ENCODE data around the gene SDF2L1. TPM values are rescaled to one million over a fixed set of nuclear protein-coding genes. Genes with fewer than 3 reads are reported as not detected.
"Not testable (repeated sequence)": the region's sequence is repeated elsewhere in the genome, so short reads cannot be mapped to it uniquely, and the experiment has no call there.

The SDF2L1 gene
- total RNA-seq, 2 donors from 2014 or later, result 22.8 to 29.9 TPM

DNA sequence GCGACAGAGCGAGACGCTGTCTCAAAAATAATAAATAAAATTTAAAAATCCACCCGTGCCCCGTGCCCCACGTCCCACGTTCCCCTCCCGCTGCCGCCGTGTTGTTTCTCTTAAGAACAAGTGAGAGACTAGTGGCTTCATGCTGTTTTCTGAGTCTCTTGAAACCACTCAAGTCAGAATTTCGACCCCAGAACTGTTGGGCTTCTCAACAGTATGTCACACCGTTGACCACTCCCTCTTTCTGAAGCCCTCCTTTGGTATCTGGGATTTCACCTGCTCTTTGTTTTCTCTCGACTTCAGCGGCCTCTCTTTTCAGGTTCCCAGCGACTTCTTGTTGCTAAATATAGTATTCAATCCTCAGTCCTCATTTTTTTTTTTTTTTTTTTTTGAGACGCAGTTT lies 24.7 kb downstream of the SDF2L1 start:
- ATAC-seq (replicated peaks in 1 of 2), result no peak
- DNase-seq, result no peak
- Mint-ChIP-seq H3K27ac (peak overlapping the region; percentile 63), H3K4me3 (peak overlapping the region; percentile 98 to 99), H3K36me3 (ENCODE audit: insufficient read depth in 2 of 2) (no peaks in the 10 kb centered on the region), H3K9me3 (no peaks in the 10 kb centered on the region), H3K4me1 (ENCODE audit: low read depth) (peaks cover 34% of the 10 kb centered on the region), H3K27me3 (ENCODE audit: low read depth) (no peaks in the 10 kb centered on the region)

DNA sequence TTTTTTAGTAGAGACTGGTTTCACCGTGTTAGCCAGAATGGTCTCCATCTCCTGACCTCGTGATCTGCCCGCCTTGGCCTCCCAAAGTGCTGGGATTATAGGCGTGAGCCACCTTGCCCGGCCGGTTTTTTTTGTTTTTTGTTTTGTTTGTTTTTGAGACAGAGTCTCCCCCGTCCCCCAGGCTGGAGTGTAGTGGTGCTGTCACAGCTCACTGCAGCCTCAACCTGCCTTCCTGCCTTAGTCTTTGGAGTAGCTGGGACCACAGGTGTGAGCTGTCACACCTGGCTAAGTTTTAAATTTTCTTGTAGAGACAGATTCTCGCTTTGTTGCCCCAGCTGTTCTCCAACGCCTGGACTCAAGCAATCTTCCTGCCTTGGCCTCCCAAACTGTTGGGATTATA lies 26.9 kb downstream of the SDF2L1 start:
- Mint-ChIP-seq H3K27ac (peak overlapping the region; percentile 79), H3K9me3 (no peaks in the 10 kb centered on the region), H3K27me3 (ENCODE audit: low read depth) (no peaks in the 10 kb centered on the region), H3K4me1 (ENCODE audit: low read depth) (peaks cover 34% of the 10 kb centered on the region), H3K36me3 (ENCODE audit: insufficient read depth in 2 of 2) (no peaks in the 10 kb centered on the region), H3K4me3 (peak overlapping the region; percentile 7 to 54)
- no peak for DNase-seq
- no peak for ATAC-seq (replicated peaks in 1 of 2)

DNA sequence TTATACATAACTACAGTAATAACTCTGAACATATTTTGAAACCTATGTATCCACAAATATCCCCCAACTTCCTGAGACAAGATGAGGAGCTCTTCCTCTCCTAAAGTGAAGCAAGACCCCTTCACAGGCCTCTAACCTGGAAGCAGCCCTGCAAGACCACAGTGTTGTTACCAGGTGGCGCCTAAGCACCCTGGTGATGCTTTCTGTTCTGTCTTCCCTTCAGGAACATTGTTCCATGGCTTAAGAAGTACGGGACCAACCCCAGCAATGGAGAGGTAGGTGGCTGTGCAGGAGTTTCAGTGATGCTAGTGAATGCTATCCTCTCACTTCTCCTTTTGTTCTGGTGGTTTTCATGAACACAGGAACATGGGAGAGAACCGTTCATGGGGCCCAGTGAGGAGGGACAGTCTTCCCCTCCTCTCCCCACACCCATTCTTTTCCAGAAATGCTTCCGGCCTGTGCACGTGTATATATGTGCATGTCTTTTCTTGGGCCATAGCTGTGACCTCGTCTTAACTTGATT lies 30.1 kb downstream of the SDF2L1 start:
- ATAC-seq (replicated peaks in 1 of 2) (no peak), DNase-seq (no peak)
- Mint-ChIP-seq H3K27me3 (ENCODE audit: low read depth) (no peaks in the 10 kb centered on the region), H3K27ac (no peak overlapping the region), H3K4me1 (ENCODE audit: low read depth) (peaks cover 16% of the 10 kb centered on the region), H3K36me3 (ENCODE audit: insufficient read depth in 2 of 2) (peaks cover 2 to 10% of the 10 kb centered on the region in 2 donors), H3K9me3 (no peaks in the 10 kb centered on the region), H3K4me3 (no peak overlapping the region)

DNA sequence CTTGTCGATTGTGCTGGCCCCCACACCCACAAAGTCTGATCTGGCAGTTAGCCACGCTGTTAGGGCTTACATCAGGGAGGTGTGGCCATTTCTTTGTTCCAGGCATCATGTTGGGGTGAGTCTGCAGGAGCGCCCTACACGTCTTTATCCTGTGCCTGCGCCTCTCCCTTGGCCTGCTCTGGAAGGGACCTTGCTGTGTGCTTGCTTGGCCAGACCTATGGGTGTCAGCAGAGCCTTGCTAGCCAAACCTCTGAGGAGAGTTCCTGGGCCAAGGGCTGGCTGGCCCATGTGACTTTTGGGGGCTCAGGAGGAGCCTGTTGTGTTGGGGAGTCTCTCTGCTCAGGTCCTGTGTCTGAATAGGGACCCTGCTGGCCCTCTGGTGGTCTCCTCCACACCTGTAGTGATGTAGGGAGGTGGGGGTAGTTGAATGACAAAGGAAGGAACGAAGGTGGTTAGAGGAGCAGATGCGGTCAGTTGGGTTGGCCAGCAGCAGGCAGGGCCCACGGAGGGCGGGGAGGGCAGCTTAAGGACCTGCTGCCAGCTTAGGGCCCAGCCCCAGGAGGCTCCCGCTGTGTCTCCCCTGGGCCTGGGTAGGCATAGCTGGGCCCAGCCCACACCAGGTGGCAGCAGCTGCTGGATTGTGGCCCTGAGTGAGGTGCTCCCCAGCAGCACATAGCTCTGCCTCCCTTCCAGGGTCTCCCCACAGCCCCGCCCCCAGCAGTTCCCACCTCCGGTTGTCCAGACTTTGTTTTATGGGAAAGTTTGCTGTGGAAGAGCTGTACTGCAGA lies 31.6 kb downstream of the SDF2L1 start:
- H3K4me3 Mint-ChIP-seq, result no peak overlapping the region
- no peaks in the 10 kb centered on the region for H3K27me3 Mint-ChIP-seq (ENCODE audit: low read depth)
- H3K36me3 Mint-ChIP-seq (ENCODE audit: insufficient read depth in 2 of 2), result peaks cover 2 to 10% of the 10 kb centered on the region in 2 donors
- DNase-seq, result no peak
- no peak overlapping the region for H3K27ac Mint-ChIP-seq
- H3K9me3 Mint-ChIP-seq, result no peaks in the 10 kb centered on the region
- H3K4me1 Mint-ChIP-seq (ENCODE audit: low read depth), result peaks cover 5% of the 10 kb centered on the region
- no peak for ATAC-seq (replicated peaks in 1 of 2)

DNA sequence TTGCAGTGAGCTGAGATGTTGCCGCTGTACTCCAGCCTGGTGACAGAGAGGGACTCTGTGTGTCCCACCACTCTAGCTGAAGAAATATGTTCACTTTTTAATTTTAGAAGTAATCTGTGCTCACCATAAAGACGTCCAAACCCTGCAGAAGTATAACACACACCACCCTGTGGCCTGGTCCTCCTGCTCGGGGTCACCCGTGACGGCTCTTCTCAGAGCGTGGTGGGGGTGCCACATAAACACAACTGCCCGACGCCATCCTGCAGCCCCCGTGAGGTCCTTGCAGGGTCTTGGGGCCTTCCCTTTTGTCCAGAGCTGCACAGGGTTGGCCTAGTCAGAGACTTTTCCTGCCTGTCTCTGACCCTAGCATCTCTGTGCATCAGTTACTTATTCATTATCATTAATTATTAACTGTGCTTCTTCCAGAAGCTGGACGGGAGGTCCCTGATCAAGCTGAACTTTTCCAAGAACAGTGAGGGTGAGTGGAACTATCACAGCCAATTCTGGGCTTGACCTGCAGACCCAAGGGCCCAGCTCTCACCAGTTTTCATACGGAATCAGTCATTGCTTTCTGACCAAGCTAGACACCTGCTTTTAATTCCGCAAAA lies 32.6 kb downstream of the SDF2L1 start:
- H3K9me3 Mint-ChIP-seq, result no peaks in the 10 kb centered on the region

DNA sequence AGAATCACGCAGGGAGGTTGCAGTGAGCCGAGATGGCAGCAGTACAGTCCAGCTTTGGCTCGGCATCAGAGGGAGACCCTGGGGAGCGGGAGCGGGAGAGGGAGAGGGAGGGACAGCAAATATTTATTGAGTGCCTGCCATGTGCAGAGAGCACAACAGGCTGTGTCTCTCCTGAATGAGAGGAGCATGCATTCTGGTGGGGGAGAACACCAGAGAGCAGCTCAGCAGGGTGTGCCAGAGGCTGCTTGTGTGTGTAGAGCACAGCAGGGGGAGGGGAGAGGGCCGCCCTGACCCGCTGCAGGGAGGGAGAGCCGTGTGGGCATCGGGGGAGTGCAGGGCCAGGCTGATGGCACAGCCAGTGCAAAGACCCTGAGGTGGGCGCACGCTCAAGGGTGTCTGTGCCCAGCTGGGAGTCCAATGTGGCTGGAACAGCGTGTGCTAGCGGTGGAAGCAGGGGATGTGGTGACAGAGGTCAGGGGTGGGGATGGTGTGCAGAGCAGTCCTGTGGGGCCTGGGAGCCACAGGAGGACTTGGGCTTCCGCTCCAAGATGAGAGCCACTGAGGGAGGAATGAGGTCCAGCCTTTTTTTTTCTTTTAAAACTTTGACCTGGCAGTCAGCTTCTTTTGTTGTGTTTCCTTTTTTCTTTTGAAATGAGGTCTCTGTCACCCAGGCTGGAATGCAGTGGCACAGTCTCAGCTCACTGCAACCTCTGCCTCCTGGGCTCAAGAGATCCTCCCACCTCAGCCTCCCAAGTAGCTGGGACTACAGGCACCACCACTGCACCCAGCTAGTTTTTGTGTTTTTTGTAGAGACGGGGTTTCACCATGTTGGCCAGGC lies 35.7 kb downstream of the SDF2L1 start:
- Mint-ChIP-seq H3K4me1 (ENCODE audit: low read depth) (no peaks in the 10 kb centered on the region), H3K4me3 (no peak overlapping the region), H3K27me3 (ENCODE audit: low read depth) (no peaks in the 10 kb centered on the region), H3K27ac (no peak overlapping the region), H3K36me3 (ENCODE audit: insufficient read depth in 2 of 2) (peaks cover 2 to 10% of the 10 kb centered on the region in 2 donors), H3K9me3 (no peaks in the 10 kb centered on the region)
- DNase-seq (no peak), ATAC-seq (replicated peaks in 1 of 2) (no peak)

More for the DNA sequence above, 32.6 kb downstream of the SDF2L1 start:
- peaks cover 2 to 10% of the 10 kb centered on the region in 2 donors for H3K36me3 Mint-ChIP-seq (ENCODE audit: insufficient read depth in 2 of 2)
- no peak for DNase-seq
- no peak overlapping the region for H3K4me3 Mint-ChIP-seq
- no peaks in the 10 kb centered on the region for H3K27me3 Mint-ChIP-seq (ENCODE audit: low read depth)
- H3K27ac Mint-ChIP-seq, result no peak overlapping the region
- no peak for ATAC-seq (replicated peaks in 1 of 2)
- H3K4me1 Mint-ChIP-seq (ENCODE audit: low read depth), result no peaks in the 10 kb centered on the region

DNA sequence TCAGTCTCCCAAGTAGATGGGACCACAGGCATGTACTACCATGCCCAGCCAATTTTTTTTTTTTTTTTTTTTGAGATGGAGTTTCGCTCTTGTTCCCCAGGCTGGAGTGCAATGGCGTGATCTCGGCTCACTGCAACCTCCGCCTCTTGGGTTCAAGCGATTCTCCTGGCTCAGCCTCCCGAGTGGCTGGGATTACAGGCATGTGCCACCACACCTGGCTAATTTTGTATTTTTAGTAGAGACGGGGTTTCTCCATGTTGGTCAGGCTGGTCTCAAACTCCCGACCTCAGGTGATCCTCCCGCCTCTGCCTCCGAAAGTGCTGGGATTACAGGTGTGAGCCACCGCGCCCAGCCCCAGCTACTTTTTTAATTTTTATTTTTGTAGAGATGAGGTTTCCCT lies 36.7 kb downstream of the SDF2L1 start:
- not testable (repeated sequence) for DNase-seq; H3K4me3 Mint-ChIP-seq; H3K27me3 Mint-ChIP-seq (ENCODE audit: low read depth); ATAC-seq (replicated peaks in 1 of 2); H3K4me1 Mint-ChIP-seq (ENCODE audit: low read depth); H3K9me3 Mint-ChIP-seq
- H3K36me3 Mint-ChIP-seq (ENCODE audit: insufficient read depth in 2 of 2), result peaks cover 2 to 10% of the 10 kb centered on the region in 2 donors
- H3K27ac Mint-ChIP-seq, result peak overlapping the region; percentile 34

DNA sequence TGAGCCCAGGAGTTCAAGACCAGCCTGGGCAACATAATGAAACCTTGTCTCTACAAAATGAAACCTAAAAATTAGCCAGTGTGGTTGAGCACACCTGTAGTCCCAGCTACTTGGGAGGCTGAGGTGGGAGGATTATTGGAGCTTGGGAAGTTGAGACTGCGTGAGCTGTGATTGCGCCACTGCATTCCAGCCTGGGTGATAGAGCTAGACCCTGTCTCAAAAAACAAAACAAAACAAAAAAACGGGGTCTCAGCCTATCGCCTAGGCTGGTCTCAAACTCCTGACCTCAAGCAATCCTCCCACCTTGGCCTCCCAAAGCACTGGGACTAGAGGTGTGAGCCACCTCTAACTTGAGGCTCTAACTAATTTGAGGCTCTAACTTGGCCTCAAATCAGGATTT lies 37.3 kb downstream of the SDF2L1 start:
- Mint-ChIP-seq H3K4me3 (no peak overlapping the region), H3K27ac (no peak overlapping the region), H3K4me1 (ENCODE audit: low read depth) (no peaks in the 10 kb centered on the region), H3K27me3 (ENCODE audit: low read depth) (no peaks in the 10 kb centered on the region), H3K36me3 (ENCODE audit: insufficient read depth in 2 of 2) (peaks cover 2 to 9% of the 10 kb centered on the region in 2 donors), H3K9me3 (no peaks in the 10 kb centered on the region)
- ATAC-seq (replicated peaks in 1 of 2) (no peak), DNase-seq (no peak)

DNA sequence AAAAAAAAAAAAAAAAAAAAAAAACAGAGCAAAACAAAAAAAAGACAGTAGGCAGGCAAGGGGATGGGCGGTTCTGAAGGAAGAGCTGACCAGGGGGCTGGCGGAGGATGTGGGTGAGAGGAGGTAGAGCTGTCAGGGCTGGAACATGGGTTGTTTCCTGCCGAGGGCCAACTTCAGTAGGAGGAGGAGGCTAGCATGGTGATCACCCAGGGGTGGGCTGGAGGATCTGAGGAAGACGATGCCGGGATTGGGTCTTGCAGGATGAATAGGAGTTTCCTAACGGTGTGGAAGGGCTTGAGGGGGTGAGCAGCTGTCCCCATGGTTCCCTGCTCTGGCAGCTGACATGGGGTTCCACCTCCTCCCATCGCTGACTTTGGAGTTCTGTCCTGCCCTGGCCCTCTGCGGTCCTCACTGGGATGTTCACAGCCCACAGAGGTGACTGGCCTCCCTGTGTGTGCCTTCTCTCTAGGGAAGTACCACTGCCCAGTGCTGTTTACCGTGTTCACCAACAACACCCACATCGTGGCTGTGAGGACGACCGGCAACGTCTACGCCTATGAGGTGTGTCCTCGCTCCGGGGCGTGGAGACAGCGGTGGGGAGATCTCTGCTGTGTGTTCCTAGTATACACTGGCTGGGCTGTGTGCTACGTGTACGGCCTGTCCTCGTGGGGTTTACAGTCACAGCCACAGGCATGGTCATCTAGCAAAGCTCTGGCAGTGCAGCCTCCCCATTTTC lies 38.9 kb downstream of the SDF2L1 start:
- ATAC-seq (replicated peaks in 1 of 2), result no peak

DNA sequence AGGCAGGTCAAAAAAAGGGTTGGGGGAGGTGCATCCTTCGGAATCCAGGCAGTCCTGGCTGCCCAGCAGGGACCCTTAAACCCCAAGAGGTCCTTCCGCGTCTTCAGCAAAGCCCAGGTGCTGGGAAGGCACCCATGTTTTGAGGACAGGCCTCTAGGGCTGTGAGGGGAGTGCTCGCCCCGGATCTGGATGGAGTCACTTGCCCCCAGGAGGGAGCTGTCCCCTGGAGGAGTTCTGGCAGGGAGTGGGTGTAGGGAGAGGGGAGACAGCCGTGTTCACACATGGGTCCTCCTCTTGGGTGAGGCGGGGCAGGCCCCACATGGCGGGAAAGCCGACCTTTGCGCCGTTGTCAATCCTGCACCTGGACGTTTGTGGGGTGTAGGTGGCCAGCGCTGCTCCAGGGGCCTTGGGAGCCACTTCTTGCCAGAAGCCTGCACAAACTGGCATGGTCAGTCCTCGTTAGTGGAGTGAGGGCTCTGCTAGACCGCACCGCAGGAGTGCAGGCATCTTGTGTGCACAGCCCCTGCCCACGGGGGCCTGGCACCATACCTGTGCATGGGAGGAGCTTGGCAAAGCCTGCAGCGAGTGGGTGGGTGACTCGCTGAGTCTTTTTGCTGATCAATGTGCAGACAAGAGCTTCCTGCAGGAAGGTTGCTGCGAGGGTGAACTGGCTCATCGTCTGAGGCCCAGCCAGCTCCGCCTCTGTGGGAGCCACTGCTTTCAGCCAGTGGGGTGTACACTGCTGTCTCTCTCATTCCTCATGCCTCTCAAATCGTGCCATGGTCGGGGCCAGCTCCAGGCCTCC lies 39.7 kb downstream of the SDF2L1 start:
- H3K4me3 Mint-ChIP-seq, result no peak overlapping the region
- H3K27ac Mint-ChIP-seq, result no peak overlapping the region
- no peaks in the 10 kb centered on the region for H3K36me3 Mint-ChIP-seq (ENCODE audit: insufficient read depth in 2 of 2)
- H3K9me3 Mint-ChIP-seq, result no peaks in the 10 kb centered on the region
- H3K4me1 Mint-ChIP-seq (ENCODE audit: low read depth), result no peaks in the 10 kb centered on the region
- H3K27me3 Mint-ChIP-seq (ENCODE audit: low read depth), result no peaks in the 10 kb centered on the region
- no peak for DNase-seq
- no peak for ATAC-seq (replicated peaks in 1 of 2)

More for the DNA sequence above, 38.9 kb downstream of the SDF2L1 start:
- peaks cover 0 to 5% of the 10 kb centered on the region in 2 donors for H3K36me3 Mint-ChIP-seq (ENCODE audit: insufficient read depth in 2 of 2)
- no peaks in the 10 kb centered on the region for H3K9me3 Mint-ChIP-seq
- no peak for DNase-seq
- no peak overlapping the region for H3K27ac Mint-ChIP-seq
- no peaks in the 10 kb centered on the region for H3K4me1 Mint-ChIP-seq (ENCODE audit: low read depth)
- H3K4me3 Mint-ChIP-seq, result no peak overlapping the region
- H3K27me3 Mint-ChIP-seq (ENCODE audit: low read depth), result no peaks in the 10 kb centered on the region

DNA sequence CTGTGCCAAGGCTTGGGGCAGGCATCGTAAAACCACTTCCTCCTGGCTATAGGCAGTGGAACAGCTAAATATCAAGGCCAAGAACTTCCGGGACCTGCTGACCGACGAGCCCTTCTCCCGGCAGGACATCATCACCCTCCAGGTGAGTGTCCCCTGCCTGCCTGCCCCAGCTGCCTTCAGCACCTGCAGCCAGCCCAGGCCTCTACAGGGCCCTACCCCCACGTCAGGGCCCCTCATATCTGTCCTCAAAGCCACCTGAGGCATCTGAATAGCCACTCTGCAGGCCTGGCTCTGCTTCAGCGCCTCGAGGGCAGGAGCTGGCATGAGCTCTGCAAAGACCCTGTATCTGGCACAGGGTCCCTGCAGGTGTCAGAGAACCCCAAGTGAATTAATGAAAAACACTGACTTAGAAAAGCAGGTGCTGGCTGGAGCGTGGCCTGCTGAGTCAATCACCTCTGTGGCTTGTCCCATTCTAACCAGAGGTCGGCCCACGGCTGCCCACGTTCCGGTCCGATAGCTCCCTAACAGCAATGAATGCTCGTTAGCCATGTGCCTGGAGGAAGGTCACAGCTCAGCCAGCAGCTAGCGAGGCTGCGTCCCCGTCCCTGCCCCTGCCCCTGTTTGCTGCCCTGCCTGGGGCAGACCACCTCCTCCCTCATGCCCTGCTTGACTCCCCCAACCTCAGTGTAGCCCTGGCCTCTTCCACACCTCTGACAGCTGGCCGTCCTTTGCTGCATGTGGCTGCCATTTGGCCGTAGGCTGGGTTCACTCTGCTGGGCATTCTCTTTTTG lies 40.5 kb downstream of the SDF2L1 start:
- ATAC-seq (replicated peaks in 1 of 2) (no peak), DNase-seq (no peak)
- H3K27ac Mint-ChIP-seq, result no peak overlapping the region
- H3K36me3 Mint-ChIP-seq (ENCODE audit: insufficient read depth in 2 of 2), result no peaks in the 10 kb centered on the region
- no peaks in the 10 kb centered on the region for H3K27me3 Mint-ChIP-seq (ENCODE audit: low read depth)
- no peaks in the 10 kb centered on the region for H3K9me3 Mint-ChIP-seq
- H3K4me1 Mint-ChIP-seq (ENCODE audit: low read depth), result no peaks in the 10 kb centered on the region
- no peak overlapping the region for H3K4me3 Mint-ChIP-seq

All from activated T-cell treated with anti-CD3 and anti-CD28 coated beads, Interleukin-2, amount 50 U/mL, for 72 hours (primary cell).